Measurements from ENCODE around the gene PCDH9.

Gene PCDH9

DNA sequence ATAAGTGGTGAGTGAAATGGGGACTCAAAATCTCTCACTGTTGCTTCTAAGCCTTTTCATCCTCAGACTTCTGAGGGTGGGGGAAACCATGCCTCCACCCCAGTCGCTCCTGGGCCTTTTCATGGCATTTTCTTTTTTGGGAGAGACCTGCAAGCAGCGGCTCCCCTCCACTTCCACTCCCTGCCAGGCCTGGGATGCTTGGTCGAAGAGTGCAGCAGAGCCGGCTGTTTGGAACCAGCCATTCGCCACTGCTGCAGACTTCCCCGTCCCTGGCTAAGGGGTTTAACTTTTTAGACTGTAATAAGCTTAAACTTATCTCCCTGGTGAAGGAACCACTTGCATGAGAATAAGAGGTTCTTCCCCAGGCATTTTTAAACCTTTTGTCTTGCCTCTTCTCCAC, 617.2 kb downstream of the PCDH9 start:
- H3K4me1 Mint-ChIP-seq = no peaks in the 10 kb centered on the region
- DNase-seq (no peak), ATAC-seq (no peak)
- no peak overlapping the region for H3K4me3 Mint-ChIP-seq
- peak overlapping the region in 1 of 2 donors; percentile 34 for H3K27ac Mint-ChIP-seq
- no peaks in the 10 kb centered on the region for H3K9me3 Mint-ChIP-seq
- no peaks in the 10 kb centered on the region for H3K27me3 Mint-ChIP-seq

DNA sequence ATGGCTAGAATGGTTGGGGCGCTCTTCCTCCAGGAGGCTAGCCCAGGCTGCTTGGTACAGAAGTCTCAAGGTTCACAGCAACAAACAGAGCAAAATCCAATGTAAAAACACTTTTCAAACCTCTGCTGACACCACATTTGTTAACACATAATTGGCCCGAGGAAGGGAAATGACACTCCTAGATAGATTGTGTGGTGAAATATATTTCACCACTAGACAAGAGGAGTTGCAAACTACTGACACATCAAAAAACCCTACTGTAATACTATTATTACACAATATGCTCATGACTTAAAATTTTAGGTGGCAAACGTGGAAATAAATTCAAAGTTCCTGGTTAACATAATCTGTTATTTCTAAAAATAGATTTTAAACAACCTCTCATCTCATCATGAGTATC, 643.6 kb downstream of the PCDH9 start:
- H3K4me3 Mint-ChIP-seq = no peak overlapping the region
- H3K4me1 Mint-ChIP-seq = no peaks in the 10 kb centered on the region
- H3K27ac Mint-ChIP-seq = no peak overlapping the region
- ATAC-seq (no peak), DNase-seq (no peak)
- H3K27me3 Mint-ChIP-seq = no peaks in the 10 kb centered on the region
- no peaks in the 10 kb centered on the region for H3K9me3 Mint-ChIP-seq

GRCh38 chr13:66585669-66586203, 644.4 kb downstream of the PCDH9 start:
- ATAC-seq (no peak), DNase-seq (no peak)
- Mint-ChIP-seq H3K9me3 (no peaks in the 10 kb centered on the region), H3K4me1 (no peaks in the 10 kb centered on the region), H3K27ac (no peak overlapping the region), H3K4me3 (no peak overlapping the region), H3K27me3 (no peaks in the 10 kb centered on the region)

DNA sequence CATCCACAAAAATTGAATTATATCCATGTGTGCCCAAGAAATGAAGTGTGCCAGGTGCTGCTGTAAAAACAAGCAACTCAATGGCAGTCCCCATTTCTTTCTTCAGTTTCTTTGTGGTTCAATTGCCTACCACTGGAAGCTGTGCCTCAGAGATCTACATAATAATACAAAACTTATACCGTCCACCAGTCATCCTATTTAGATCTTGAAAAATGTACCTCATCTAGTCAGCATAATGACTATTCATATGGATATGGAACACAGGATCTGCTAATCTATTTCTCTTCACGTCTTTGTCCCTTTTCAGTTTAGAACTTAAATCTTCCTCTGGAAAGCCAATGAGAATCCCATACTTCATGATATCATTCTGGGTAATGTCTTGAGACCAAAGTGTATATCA, 648.5 kb downstream of the PCDH9 start:
- DNase-seq (no peak), ATAC-seq (no peak)
- no peak overlapping the region for H3K4me3 Mint-ChIP-seq
- no peaks in the 10 kb centered on the region for H3K27me3 Mint-ChIP-seq
- no peak overlapping the region for H3K27ac Mint-ChIP-seq
- H3K9me3 Mint-ChIP-seq = no peaks in the 10 kb centered on the region
- no peaks in the 10 kb centered on the region for H3K4me1 Mint-ChIP-seq

DNA sequence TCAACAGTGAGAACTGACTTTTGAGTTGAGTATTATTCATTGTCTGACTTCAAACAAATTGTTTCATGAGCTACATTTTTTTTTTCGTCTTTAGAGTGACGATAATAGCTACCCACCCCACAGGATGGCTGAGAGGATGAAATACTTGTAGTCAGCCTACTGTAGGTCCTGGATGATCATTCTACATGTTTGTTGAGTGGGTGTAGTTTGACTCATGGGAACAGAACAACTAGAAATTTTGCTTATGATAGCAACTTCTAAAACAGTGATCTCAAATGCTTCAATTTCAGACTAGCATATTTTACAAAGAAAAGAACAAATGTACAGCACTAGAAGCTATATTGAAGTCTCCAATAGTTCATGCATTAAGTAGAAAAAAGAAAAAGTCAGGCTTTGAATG, 651.8 kb downstream of the PCDH9 start:
- H3K27ac Mint-ChIP-seq = no peak overlapping the region
- H3K9me3 Mint-ChIP-seq = no peaks in the 10 kb centered on the region
- ATAC-seq = no peak
- H3K27me3 Mint-ChIP-seq = no peaks in the 10 kb centered on the region
- no peak for DNase-seq
- no peak overlapping the region for H3K4me3 Mint-ChIP-seq
- no peaks in the 10 kb centered on the region for H3K4me1 Mint-ChIP-seq

DNA sequence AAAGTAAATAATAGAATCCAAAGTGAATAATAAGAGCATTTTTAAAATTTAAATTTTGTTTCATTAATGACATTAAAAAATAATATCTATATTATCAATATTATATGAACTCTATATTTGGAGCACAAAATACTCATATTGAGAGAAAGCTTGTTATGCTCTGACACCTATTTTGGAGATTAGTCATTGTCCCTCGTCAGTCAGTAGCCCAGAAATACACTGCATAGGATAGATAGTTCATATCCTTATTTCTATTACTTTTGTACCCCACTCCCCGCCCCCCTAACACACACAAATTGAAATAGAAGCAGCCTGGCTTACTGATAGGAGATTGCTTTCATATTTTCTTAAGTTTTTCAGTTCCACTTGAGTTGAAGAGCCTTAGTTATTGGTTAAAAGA, 652.8 kb downstream of the PCDH9 start:
- Mint-ChIP-seq H3K27me3 (no peaks in the 10 kb centered on the region), H3K4me3 (no peak overlapping the region), H3K4me1 (no peaks in the 10 kb centered on the region), H3K9me3 (no peaks in the 10 kb centered on the region), H3K27ac (no peak overlapping the region)
- ATAC-seq (no peak), DNase-seq (no peak)

DNA sequence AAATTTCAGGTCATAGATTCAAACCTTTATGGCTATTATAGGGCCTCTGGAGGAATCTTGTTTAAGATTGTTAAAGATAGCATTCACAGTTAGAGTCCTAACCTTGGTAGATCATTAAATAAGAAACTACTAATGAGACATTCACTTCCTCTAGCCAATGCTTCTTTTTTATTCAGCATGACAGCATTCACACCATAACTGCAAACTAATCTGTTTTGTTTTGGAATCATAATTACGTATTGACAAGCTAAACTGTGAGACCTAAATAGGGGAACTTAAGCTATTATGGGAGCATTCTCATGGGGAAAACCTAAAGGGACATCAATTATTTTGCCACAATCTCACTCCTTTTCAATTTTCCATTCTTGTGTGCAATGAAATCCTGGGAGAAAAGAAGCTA, 653.8 kb downstream of the PCDH9 start:
- no peak for ATAC-seq
- H3K4me3 Mint-ChIP-seq = no peak overlapping the region

GRCh38 chr13:66574606-66575005, 655.5 kb downstream of the PCDH9 start:
- no peaks in the 10 kb centered on the region for H3K27me3 Mint-ChIP-seq
- ATAC-seq (no peak), DNase-seq (no peak)
- no peaks in the 10 kb centered on the region for H3K9me3 Mint-ChIP-seq
- no peak overlapping the region for H3K4me3 Mint-ChIP-seq
- H3K27ac Mint-ChIP-seq = no peak overlapping the region
- no peaks in the 10 kb centered on the region for H3K4me1 Mint-ChIP-seq

More for the DNA sequence above, 653.8 kb downstream of the PCDH9 start:
- Mint-ChIP-seq H3K9me3 (no peaks in the 10 kb centered on the region), H3K4me1 (no peaks in the 10 kb centered on the region), H3K27ac (no peak overlapping the region), H3K27me3 (no peaks in the 10 kb centered on the region)
- DNase-seq = no peak

DNA sequence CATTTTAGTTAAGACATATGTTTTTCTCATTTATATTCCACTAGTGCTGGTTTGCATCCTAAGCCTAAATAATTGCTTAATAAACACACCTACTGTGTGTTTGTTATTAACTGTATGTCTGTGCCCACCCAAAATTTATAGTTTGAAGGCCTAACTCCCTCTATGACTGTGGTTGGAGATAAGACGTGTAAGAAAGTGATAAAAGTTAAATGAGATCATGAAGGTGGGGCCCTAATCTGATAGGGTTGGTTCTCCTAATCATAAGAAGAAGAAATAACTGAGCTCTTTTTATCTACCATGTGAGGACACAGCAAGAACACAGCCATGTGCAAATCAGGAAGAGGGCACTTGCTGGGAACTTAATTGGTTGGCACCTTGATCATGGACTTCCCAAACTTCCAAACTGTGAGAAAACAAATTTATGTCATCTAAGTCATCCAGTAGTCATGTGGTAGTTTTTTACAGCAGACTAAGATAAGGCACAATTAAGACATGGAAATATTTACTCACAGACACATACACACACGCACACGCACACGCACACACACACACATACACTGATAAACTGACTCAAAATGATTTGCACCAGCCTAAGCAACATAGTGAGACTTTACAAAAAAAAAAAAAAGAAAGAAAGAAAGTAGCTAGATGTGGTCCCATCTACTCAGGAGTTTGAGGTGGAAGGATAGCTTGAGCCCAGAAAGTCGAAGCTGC, 662.1 kb downstream of the PCDH9 start:
- Mint-ChIP-seq H3K9me3 (peaks cover 6% of the 10 kb centered on the region in 2 donors), H3K27me3 (no peaks in the 10 kb centered on the region)

DNA sequence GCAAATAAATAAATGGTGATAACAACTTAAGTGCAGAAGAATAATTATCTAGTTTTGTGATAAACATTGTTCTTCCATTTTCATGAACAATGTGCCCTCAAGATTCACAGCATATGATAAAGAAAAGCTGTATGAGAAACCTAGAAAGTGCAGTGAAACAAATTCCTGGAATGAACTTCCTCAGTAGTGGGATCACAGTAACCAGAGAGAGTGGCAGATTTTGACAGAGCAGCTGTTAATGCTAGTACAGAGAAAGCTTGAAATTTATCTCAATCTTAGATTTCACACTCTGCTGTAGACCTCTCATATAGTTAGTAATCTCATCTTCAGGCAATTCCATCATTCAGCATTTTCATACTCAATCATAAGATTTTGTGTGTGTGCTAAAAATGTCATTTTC, 664.9 kb downstream of the PCDH9 start:
- ATAC-seq (no peak), DNase-seq (no peak)
- Mint-ChIP-seq H3K27me3 (no peaks in the 10 kb centered on the region), H3K9me3 (peaks cover 6% of the 10 kb centered on the region in 2 donors), H3K4me3 (no peak overlapping the region), H3K4me1 (no peaks in the 10 kb centered on the region), H3K27ac (no peak overlapping the region)

More for the DNA sequence above, 662.1 kb downstream of the PCDH9 start:
- Mint-ChIP-seq H3K4me3 (no peak overlapping the region), H3K27ac (no peak overlapping the region), H3K4me1 (no peaks in the 10 kb centered on the region)
- no peak for DNase-seq
- no peak for ATAC-seq

DNA sequence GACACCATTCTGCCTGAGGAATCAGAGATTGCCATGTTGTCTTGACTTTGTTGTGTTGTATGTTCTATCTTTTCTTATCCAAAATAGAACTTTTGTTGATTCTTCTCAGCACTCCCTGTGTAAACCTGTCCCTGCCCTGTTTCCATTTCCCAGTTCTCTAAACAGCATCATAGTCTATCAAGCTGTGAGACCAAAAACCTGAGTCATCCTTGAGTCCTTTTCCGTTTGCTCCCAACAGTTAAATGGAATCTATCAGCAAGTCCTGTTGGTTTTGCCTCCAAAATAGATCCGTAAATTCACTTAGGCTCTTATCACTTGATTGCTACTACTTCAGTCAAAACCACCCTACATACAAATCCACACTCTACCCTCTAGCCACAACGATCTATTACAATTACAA, 667.1 kb downstream of the PCDH9 start:
- Mint-ChIP-seq H3K4me1 (no peaks in the 10 kb centered on the region), H3K27me3 (no peaks in the 10 kb centered on the region), H3K9me3 (peaks cover 6% of the 10 kb centered on the region in 2 donors), H3K27ac (no peak overlapping the region), H3K4me3 (no peak overlapping the region)
- no peak for DNase-seq
- ATAC-seq = no peak

- no peak for DNase-seq
- H3K9me3 Mint-ChIP-seq = peaks cover 6% of the 10 kb centered on the region in 2 donors
- H3K27ac Mint-ChIP-seq = no peak overlapping the region
- H3K4me1 Mint-ChIP-seq = no peaks in the 10 kb centered on the region
- H3K27me3 Mint-ChIP-seq = no peaks in the 10 kb centered on the region
- H3K4me3 Mint-ChIP-seq = no peak overlapping the region
- no peak for ATAC-seq
Measured at GRCh38 chr13:66562054-66562453, 668.1 kb downstream of the PCDH9 start.

GRCh38 chr13:66560991-66561390, 669.1 kb downstream of the PCDH9 start:
- Mint-ChIP-seq H3K27ac (no peak overlapping the region), H3K9me3 (peaks cover 6% of the 10 kb centered on the region in 2 donors), H3K4me1 (no peaks in the 10 kb centered on the region), H3K4me3 (no peak overlapping the region), H3K27me3 (no peaks in the 10 kb centered on the region)
- DNase-seq (no peak), ATAC-seq (no peak)

- H3K4me1 Mint-ChIP-seq = no peaks in the 10 kb centered on the region
- peaks cover 6% of the 10 kb centered on the region in 2 donors for H3K9me3 Mint-ChIP-seq
- H3K27ac Mint-ChIP-seq = no peak overlapping the region
- ATAC-seq (no peak), DNase-seq (no peak)
- H3K27me3 Mint-ChIP-seq = no peaks in the 10 kb centered on the region
- H3K4me3 Mint-ChIP-seq = no peak overlapping the region
Measured at GRCh38 chr13:66560189-66560588, 669.9 kb downstream of the PCDH9 start.

DNA sequence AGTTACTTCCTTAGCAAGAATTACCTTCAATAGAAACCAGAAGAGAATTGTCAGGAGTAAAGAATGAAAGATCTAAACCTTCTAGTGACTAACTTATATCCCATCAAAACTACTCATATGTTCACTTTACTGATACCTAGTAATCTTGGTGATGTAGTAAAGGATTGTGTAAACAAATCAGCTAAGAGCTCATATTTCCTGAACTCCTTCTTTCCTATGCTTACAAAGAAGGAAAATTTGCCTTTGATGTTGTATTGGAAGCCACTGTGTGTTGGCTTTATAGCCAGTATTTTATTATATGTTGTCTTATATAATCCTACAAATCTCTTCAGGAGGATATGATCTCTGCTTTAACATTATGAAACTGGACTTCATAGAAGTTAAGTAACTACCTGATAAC, 671.0 kb downstream of the PCDH9 start:
- Mint-ChIP-seq H3K27ac (no peak overlapping the region), H3K4me1 (no peaks in the 10 kb centered on the region), H3K9me3 (peaks cover 6% of the 10 kb centered on the region in 2 donors), H3K27me3 (no peaks in the 10 kb centered on the region), H3K4me3 (no peak overlapping the region)
- no peak for ATAC-seq
- DNase-seq = no peak

DNA sequence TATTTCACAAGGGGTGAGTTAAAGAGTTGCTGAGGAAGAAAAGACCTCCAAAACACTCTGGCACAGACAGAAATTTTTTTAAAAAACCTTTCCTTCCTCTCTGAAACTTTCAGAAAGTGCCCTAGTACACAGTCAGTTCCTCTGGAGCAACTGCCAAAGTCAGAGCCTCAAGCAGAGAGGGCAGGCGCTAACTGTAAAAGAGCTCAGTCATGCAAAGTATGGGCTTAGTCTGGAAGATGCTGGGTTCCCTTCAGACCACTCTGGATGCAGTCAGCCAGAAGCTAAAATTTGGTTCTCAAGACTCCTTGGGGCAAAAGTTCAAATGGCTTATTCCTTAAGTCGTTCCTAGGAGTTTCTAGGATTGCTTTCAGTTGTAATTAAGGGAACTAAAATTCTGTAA, 671.6 kb downstream of the PCDH9 start:
- Mint-ChIP-seq H3K27me3 (no peaks in the 10 kb centered on the region), H3K4me1 (no peaks in the 10 kb centered on the region), H3K4me3 (no peak overlapping the region), H3K9me3 (peaks cover 3 to 4% of the 10 kb centered on the region in 2 donors), H3K27ac (no peak overlapping the region)
- no peak for ATAC-seq
- no peak for DNase-seq

- ATAC-seq (no peak), DNase-seq (no peak)
- Mint-ChIP-seq H3K9me3 (no peaks in the 10 kb centered on the region), H3K4me1 (no peaks in the 10 kb centered on the region), H3K27ac (no peak overlapping the region), H3K4me3 (no peak overlapping the region), H3K27me3 (no peaks in the 10 kb centered on the region)
Measured at GRCh38 chr13:66557357-66557756, 672.8 kb downstream of the PCDH9 start.
